DOHH2 (cell line): Measurements from ENCODE around the gene BOD1L1.

Source experiments
- H3F3A ChIP-seq: fragments of 200-600 bp; sonication (generic), shearing (Covaris generic); 2 replicates; pipeline ENCODE4 v1.6.0; 2016; ENCODE audit warnings: antibody characterized with exemption, mild to moderate bottlenecking; ENCODE audit not compliant: control insufficient read depth, insufficient read depth
- H3K27ac ChIP-seq: fragments of 200-600 bp; sonication (generic); 2 replicates; pipeline ENCODE4 v1.5.1; 2014; ENCODE audit warnings: low read depth, mild to moderate bottlenecking, low read length, moderate library complexity
- H3K27me3 ChIP-seq: fragments of 200-600 bp; sonication (generic); 2 replicates; pipeline ENCODE4 v1.6.1; 2014; ENCODE audit warnings: mild to moderate bottlenecking, low read length, mixed read lengths; ENCODE audit not compliant: control insufficient read depth
- H3K36me3 ChIP-seq: fragments of 200-600 bp; sonication (generic); 2 replicates; pipeline ENCODE4 v1.6.1; 2014; ENCODE audit warnings: mild to moderate bottlenecking, low read length, moderate library complexity, mixed read lengths; ENCODE audit not compliant: control insufficient read depth
- H3K4me1 ChIP-seq: fragments of 200-600 bp; sonication (generic); 2 replicates; pipeline ENCODE4 v1.6.1; 2014; ENCODE audit warnings: mild to moderate bottlenecking, low read length, mixed read lengths; ENCODE audit not compliant: control insufficient read depth
- H3K4me2 ChIP-seq: fragments of 200-600 bp; sonication (generic); 2 replicates; pipeline ENCODE4 v1.6.0; 2014; ENCODE audit warnings: mild to moderate bottlenecking, low read length, moderate library complexity
- H3K4me3 ChIP-seq: fragments of 200-600 bp; sonication (generic); 2 replicates; pipeline ENCODE4 v1.5.1; 2014; ENCODE audit warnings: mild to moderate bottlenecking, low read length, mixed read lengths
- H3K79me2 ChIP-seq: fragments of 200-600 bp; sonication (generic); 2 replicates; pipeline ENCODE4 v1.6.1; 2014; ENCODE audit warnings: mild to moderate bottlenecking, low read length, mixed read lengths; ENCODE audit not compliant: control insufficient read depth
- H3K9me2 ChIP-seq: fragments of 200-600 bp; sonication (generic); replicated peaks from 2 replicates; pipeline ENCODE4 v1.6.1; 2014; ENCODE audit warnings: mild to moderate bottlenecking, low read length, mixed read lengths; ENCODE audit not compliant: control insufficient read depth
- H3K9me3 ChIP-seq: fragments of 200-600 bp; sonication (generic); 2 replicates; pipeline ENCODE4 v1.6.1; 2014; ENCODE audit warnings: antibody characterized with exemption, low read length, mixed read lengths; ENCODE audit not compliant: control insufficient read depth, insufficient read depth
- H4K20me1 ChIP-seq: fragments of 200-600 bp; sonication (generic); 2 replicates; pipeline ENCODE4 v1.6.0; 2014; ENCODE audit warnings: low read depth, mild to moderate bottlenecking, antibody characterized with exemption, low read length, moderate library complexity; ENCODE audit not compliant: control insufficient read depth, insufficient read depth
- CTCF ChIP-seq: fragments of 200-600 bp; sonication (generic); IDR thresholded peaks from one replicate; pipeline ENCODE4 v1.5.1; 2014; ENCODE audit warnings: antibody characterized with exemption, mild to moderate bottlenecking, low read depth, low read length; ENCODE audit not compliant: poor library complexity, severe bottlenecking
- EZH2phosphoT487 ChIP-seq: fragments of 200-600 bp; sonication (generic); IDR thresholded peaks from 2 replicates; pipeline ENCODE4 v1.6.1; 2017; ENCODE audit warnings: borderline replicate concordance, mild to moderate bottlenecking, antibody characterized with exemption, low read length, moderate library complexity, mixed read lengths

The BOD1L1 gene

GRCh38 chr4:13656569-13657405 lies 29.3 kb upstream of the BOD1L1 start:
- peak overlapping the region; percentile 64 for H3K4me3 ChIP-seq
- no peaks in the 10 kb centered on the region for H3K9me2 ChIP-seq
- no peaks in the 10 kb centered on the region for H4K20me1 ChIP-seq
- H3K4me1 ChIP-seq, result peaks cover 13% of the 10 kb centered on the region
- TF ChIP-seq CTCF (peak; percentile 81), EZH2phosphoT487 (no peak)
- no peak overlapping the region for H3K27ac ChIP-seq
- H3K27me3 ChIP-seq, result peaks cover 14% of the 10 kb centered on the region
- H3K9me3 ChIP-seq, result no peaks in the 10 kb centered on the region
- no peaks in the 10 kb centered on the region for H3K36me3 ChIP-seq
- no peaks in the 10 kb centered on the region for H3F3A ChIP-seq
- peak overlapping the region; percentile 57 for H3K4me2 ChIP-seq
- H3K79me2 ChIP-seq, result no peaks in the 10 kb centered on the region

- Histone ChIP-seq H3K36me3 (no peaks in the 10 kb centered on the region), H3K9me3 (no peaks in the 10 kb centered on the region), H3K27me3 (peaks cover 23% of the 10 kb centered on the region), H3K9me2 (no peaks in the 10 kb centered on the region), H3K4me1 (peaks cover 13% of the 10 kb centered on the region), H3K79me2 (no peaks in the 10 kb centered on the region), H3F3A (no peaks in the 10 kb centered on the region), H3K4me3 (peak overlapping the region; percentile 79), H4K20me1 (no peaks in the 10 kb centered on the region), H3K4me2 (peak overlapping the region; percentile 97), H3K27ac (no peak overlapping the region)
- TF ChIP-seq CTCF (peak; percentile 87), EZH2phosphoT487 (no peak)
Measured at GRCh38 chr4:13654162-13654797, 26.8 kb upstream of the BOD1L1 start.

- Histone ChIP-seq H3K9me2 (no peaks in the 10 kb centered on the region), H3K4me1 (peaks cover 13% of the 10 kb centered on the region), H3K4me2 (peak overlapping the region; percentile 97), H3K9me3 (no peaks in the 10 kb centered on the region), H3K27me3 (peaks cover 23% of the 10 kb centered on the region), H3K27ac (no peak overlapping the region), H3K79me2 (no peaks in the 10 kb centered on the region), H4K20me1 (no peaks in the 10 kb centered on the region), H3K36me3 (no peaks in the 10 kb centered on the region), H3F3A (no peaks in the 10 kb centered on the region), H3K4me3 (peak overlapping the region; percentile 79; the same call in 1 of the 2 replicates)
- no peak for TF ChIP-seq CTCF
- TF ChIP-seq EZH2phosphoT487, result no peak
Measured at GRCh38 chr4:13653766-13654161, 26.2 kb upstream of the BOD1L1 start.
